Measurements from ENCODE around the gene RXFP2. TPM values are rescaled to one million over a fixed set of nuclear protein-coding genes. Genes with fewer than 3 reads are reported as not detected.

The RXFP2 gene
- polyA plus RNA-seq, 1 of the 3 experiments (the other 2 are of a cell fraction): not detected

DNA sequence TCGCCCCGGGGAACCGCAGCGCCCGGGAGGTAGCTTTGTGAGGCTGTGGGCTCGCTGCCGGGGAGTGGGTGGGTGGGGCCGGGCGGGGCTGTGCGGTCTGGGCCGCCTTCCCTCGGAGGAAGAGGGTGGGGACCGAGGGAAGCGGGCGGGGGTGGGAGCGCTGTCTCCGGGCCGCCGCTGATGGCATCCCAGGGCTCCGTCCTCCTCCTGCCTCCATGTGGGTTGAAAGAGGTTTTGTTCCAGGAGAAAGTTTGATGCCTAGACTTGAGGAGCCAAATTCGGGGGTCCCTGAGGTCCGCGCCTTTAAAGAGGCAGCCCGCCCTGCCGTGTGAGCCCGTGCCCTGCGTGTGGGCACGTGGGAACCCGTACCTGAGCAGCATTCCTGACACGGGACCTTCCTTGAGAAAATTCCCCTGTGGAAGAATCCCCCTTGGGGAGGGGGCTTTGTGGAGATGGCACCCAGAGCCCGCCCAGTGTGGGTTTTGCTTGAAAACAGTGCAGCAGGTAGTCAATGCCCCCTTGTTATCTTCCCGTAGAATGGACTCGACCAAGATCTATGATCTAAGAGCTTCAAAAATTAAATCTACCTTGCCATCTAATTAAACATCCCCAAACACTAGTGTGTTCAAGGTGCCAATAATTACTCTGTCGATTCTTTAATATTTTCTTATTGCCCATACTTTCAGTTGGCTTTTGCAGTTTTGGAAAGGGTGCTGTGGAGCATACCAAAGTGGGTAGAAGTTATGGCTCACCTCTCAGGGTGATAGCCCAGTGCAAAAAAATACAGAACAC lies 107.8 kb downstream of the RXFP2 start:
- no peaks in the 10 kb centered on the region for H3K9me2 ChIP-seq
- H3K79me2 ChIP-seq (ENCODE audit: insufficient read depth): no peaks in the 10 kb centered on the region
- H3K27ac ChIP-seq (ENCODE audit: low read depth in 2 of 2, low read length in 1 of 2): peak overlapping the region in 1 of 2 experiments; percentile 71; a peak in 2 of 4 replicates
- ChIA-PET POLR2A (interaction anchor here (1.6 kb wide), 1 partner anchor 15 kb away, joined by 3 read pairs; no protein-coding TSS in a partner anchor), CTCF (interaction anchor here (1.1 kb wide), 1 partner anchor 63 kb away, joined by 4 read pairs; no protein-coding TSS in a partner anchor)
- no peaks in the 10 kb centered on the region for H3K36me3 ChIP-seq (replicated peaks in 1 of 2; ENCODE audit: control insufficient read depth in 1 of 2, insufficient read depth in 2 of 2, low read length in 1 of 2)
- peak overlapping the region; percentile 94 for H3K4me2 ChIP-seq
- peak; percentile 64 for TF ChIP-seq MXI1 (IDR thresholded peaks at IDR 0.05; ENCODE audit: low read depth, low read length)
- TF ChIP-seq, protein P1, sequence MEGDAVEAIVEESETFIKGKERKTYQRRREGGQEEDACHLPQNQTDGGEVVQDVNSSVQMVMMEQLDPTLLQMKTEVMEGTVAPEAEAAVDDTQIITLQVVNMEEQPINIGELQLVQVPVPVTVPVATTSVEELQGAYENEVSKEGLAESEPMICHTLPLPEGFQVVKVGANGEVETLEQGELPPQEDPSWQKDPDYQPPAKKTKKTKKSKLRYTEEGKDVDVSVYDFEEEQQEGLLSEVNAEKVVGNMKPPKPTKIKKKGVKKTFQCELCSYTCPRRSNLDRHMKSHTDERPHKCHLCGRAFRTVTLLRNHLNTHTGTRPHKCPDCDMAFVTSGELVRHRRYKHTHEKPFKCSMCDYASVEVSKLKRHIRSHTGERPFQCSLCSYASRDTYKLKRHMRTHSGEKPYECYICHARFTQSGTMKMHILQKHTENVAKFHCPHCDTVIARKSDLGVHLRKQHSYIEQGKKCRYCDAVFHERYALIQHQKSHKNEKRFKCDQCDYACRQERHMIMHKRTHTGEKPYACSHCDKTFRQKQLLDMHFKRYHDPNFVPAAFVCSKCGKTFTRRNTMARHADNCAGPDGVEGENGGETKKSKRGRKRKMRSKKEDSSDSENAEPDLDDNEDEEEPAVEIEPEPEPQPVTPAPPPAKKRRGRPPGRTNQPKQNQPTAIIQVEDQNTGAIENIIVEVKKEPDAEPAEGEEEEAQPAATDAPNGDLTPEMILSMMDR (IDR thresholded peaks at IDR 0.05): no peak
- H4K20me1 ChIP-seq (ENCODE audit: insufficient read depth): no peaks in the 10 kb centered on the region
- no peaks in the 10 kb centered on the region for H3K9me3 ChIP-seq
- H3K27me3 ChIP-seq (ENCODE audit: insufficient read depth): no peaks in the 10 kb centered on the region; the same call in 1 of the 2 replicates
- peak overlapping the region; percentile 41; the same call in 1 of the 2 replicates for H3K9ac ChIP-seq
- H3K4me3 ChIP-seq (ENCODE audit: low read depth in 2 of 2, low read length in 1 of 2): peak overlapping the region; percentile 70 to 71
- WGBS (ENCODE audit: low lambda C conversion rate): 8% methylated on average over 10 of the region's 34 CpGs
- H3K4me1 ChIP-seq (ENCODE audit: control insufficient read depth in 1 of 2, insufficient read depth in 2 of 2, low read depth in 1 of 2, low read length in 1 of 2): peaks cover 0 to 4% of the 10 kb centered on the region in 2 experiments; a peak in 1 of 4 replicates
- H2AFZ ChIP-seq (ENCODE audit: low read depth): peak overlapping the region; percentile 88
- H3F3A ChIP-seq (replicated peaks; ENCODE audit: insufficient read depth): no peaks in the 10 kb centered on the region
- DNase-seq: peak; percentile 74

DNA sequence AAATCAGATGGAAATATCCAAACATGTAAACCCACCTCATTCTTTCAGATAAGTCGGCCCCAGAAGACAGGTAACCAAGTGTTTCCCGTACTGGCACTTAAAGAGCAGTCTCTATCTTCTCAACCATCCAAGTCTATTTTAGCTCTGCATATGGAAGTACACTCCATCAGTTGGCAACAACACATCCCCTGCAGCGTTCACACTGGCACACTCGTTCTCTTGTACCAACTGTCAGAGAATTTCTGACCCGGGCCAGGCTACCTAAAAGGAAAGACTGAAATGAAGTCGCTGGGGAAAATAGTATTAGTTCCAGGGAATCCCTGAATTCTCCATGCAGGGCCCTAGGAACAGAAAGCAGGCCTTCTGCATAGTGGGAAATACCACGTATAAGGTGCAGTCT lies 109.3 kb downstream of the RXFP2 start:
- Histone ChIP-seq H3K27ac (ENCODE audit: low read depth in 2 of 2, low read length in 1 of 2) (no peak overlapping the region), H3K4me1 (ENCODE audit: control insufficient read depth in 1 of 2, insufficient read depth in 2 of 2, low read depth in 1 of 2, low read length in 1 of 2) (peaks cover 0 to 4% of the 10 kb centered on the region in 2 experiments; a peak in 1 of 4 replicates), H3F3A (replicated peaks; ENCODE audit: insufficient read depth) (no peaks in the 10 kb centered on the region), H4K20me1 (ENCODE audit: insufficient read depth) (no peaks in the 10 kb centered on the region), H3K79me2 (ENCODE audit: insufficient read depth) (no peaks in the 10 kb centered on the region), H3K9me2 (no peaks in the 10 kb centered on the region), H3K36me3 (replicated peaks in 1 of 2; ENCODE audit: control insufficient read depth in 1 of 2, insufficient read depth in 2 of 2, low read length in 1 of 2) (no peaks in the 10 kb centered on the region), H3K9ac (no peak overlapping the region), H3K9me3 (no peaks in the 10 kb centered on the region), H3K27me3 (ENCODE audit: insufficient read depth) (no peaks in the 10 kb centered on the region; the same call in 1 of the 2 replicates), H2AFZ (ENCODE audit: low read depth) (no peak overlapping the region), H3K4me2 (no peak overlapping the region), H3K4me3 (ENCODE audit: low read depth in 2 of 2, low read length in 1 of 2) (no peak overlapping the region)
- ChIA-PET CTCF (interaction anchor here (2.4 kb wide), 1 partner anchor 10 kb away, joined by 5 read pairs; no protein-coding TSS in a partner anchor), POLR2A (no interaction called here)
- no peak for DNase-seq
- TF ChIP-seq, protein P1 (IDR thresholded peaks at IDR 0.05): no peak
- TF ChIP-seq EP300 (IDR thresholded peaks at IDR 0.05; ENCODE audit: borderline replicate concordance in 1 of 2, low read depth in 1 of 2, low read length in 1 of 2) (no peak), FOSL2 (IDR thresholded peaks at IDR 0.05; ENCODE audit: borderline replicate concordance, low read depth) (no peak), NRF1 (IDR thresholded peaks at IDR 0.05; ENCODE audit: low read depth, low read length) (no peak), TCF12 (IDR thresholded peaks at IDR 0.05) (no peak)
- WGBS (ENCODE audit: low lambda C conversion rate): 82% methylated on average over 7 of the region's 7 CpGs

All from SK-N-SH (cell line).